DOHH2 (cell line): Measurements from ENCODE around the gene LIMS4.
"Not testable (repeated sequence)": the region's sequence is repeated elsewhere in the genome, so short reads cannot be mapped to it uniquely, and the experiment has no call there.

Experiments used
- CTCF ChIP-seq: fragments of 200-600 bp; sonication (generic); IDR thresholded peaks from one replicate; pipeline ENCODE4 v1.5.1; 2014; ENCODE audit warnings: antibody characterized with exemption, mild to moderate bottlenecking, low read depth, low read length; ENCODE audit not compliant: poor library complexity, severe bottlenecking
- EZH2phosphoT487 ChIP-seq: fragments of 200-600 bp; sonication (generic); IDR thresholded peaks from 2 replicates; pipeline ENCODE4 v1.6.1; 2017; ENCODE audit warnings: borderline replicate concordance, mild to moderate bottlenecking, antibody characterized with exemption, low read length, moderate library complexity, mixed read lengths

- not testable (repeated sequence) for TF ChIP-seq CTCF, EZH2phosphoT487
These were observed 3.7 kb downstream of the LIMS4 start for GRCh38 chr2:110468921-110469320.
